NCI-H2227 (cell line): ENCODE measurements around the gene ELMOD3.

Experiments
- DNase-seq: peaks from one replicate; lab custom pipeline; 2025; ENCODE audit not compliant: unreplicated experiment; lab: John Stamatoyannopoulos, UW

Gene ELMOD3

GRCh38 chr2:85439986-85440385 is 85.4 kb downstream of the ELMOD3 start:
- DNase-seq = no peak

DNA sequence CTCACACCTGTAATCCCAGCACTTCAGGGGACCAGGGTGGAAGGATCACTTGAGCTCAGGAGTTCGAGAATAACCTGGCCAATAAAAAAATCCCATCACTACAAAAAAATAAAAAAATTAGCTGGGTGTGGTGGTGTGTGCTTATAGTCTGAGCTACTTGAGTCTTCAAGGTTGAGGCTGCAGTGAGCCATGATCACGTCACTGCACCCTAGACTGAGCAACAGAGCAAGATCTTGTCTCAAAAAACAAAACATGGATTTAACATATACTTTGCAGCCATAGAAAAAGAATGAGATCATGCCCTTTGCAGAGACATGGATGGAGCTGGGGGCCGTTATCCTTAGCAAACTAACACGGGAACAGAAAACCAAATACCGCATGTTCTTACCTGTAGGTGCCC is 86.2 kb downstream of the ELMOD3 start:
- DNase-seq = no peak
